Adipocyte (in vitro differentiated cells): ENCODE results near the gene SLC12A9.

Source experiments
- DNase-seq: peaks from one replicate; pipeline ENCODE4 v3.0.0-alpha.2; 2015; ENCODE audit warnings: low read depth
- H3K27me3 ChIP-seq: replicated peaks from 2 replicates; pipeline ENCODE4 v1.7.0; 2013; ENCODE audit warnings: mild to moderate bottlenecking, low read length, moderate library complexity; ENCODE audit not compliant: control insufficient read depth, insufficient read depth
- H3K36me3 ChIP-seq: 2 replicates; pipeline ENCODE4 v1.7.0; 2013; ENCODE audit warnings: low read length, mild to moderate bottlenecking, moderate library complexity; ENCODE audit not compliant: control insufficient read depth, insufficient read depth, severe bottlenecking
- H3K4me1 ChIP-seq: 2 replicates; pipeline ENCODE4 v1.7.0; 2013; ENCODE audit warnings: mild to moderate bottlenecking, low read length, moderate library complexity; ENCODE audit not compliant: control insufficient read depth, insufficient read depth
- H3K4me3 ChIP-seq: 2 replicates; pipeline ENCODE4 v1.7.0; 2013; ENCODE audit warnings: mild to moderate bottlenecking, low read length, moderate library complexity
- H3K9ac ChIP-seq: 2 replicates; pipeline ENCODE4 v1.7.0; 2013; ENCODE audit warnings: mild to moderate bottlenecking, low read length, moderate library complexity
- H3K9me3 ChIP-seq: 2 replicates; pipeline ENCODE4 v1.7.0; 2013; ENCODE audit warnings: mild to moderate bottlenecking, low read length, moderate library complexity; ENCODE audit not compliant: control insufficient read depth

The SLC12A9 gene

GRCh38 chr7:100865938-100866728 lies 13.6 kb downstream of the SLC12A9 start:
- H3K27me3 ChIP-seq, result no peaks in the 10 kb centered on the region

GRCh38 chr7:100866729-100867039 lies 14.2 kb downstream of the SLC12A9 start:
- peaks cover 21% of the 10 kb centered on the region for H3K36me3 ChIP-seq
- peak overlapping the region; percentile 99 for H3K9ac ChIP-seq
- no peaks in the 10 kb centered on the region for H3K27me3 ChIP-seq
- no peaks in the 10 kb centered on the region for H3K9me3 ChIP-seq
- H3K4me3 ChIP-seq, result peak overlapping the region; percentile 93
- peaks cover 22% of the 10 kb centered on the region for H3K4me1 ChIP-seq
- DNase-seq, result no peak

More at GRCh38 chr7:100865938-100866728, 13.6 kb downstream of the SLC12A9 start:
- DNase-seq, result no peak
- Histone ChIP-seq H3K4me1 (peaks cover 22% of the 10 kb centered on the region), H3K9me3 (no peaks in the 10 kb centered on the region), H3K36me3 (peaks cover 21% of the 10 kb centered on the region), H3K4me3 (no peak overlapping the region), H3K9ac (peak overlapping the region; percentile 99)

GRCh38 chr7:100867040-100867775 lies 14.7 kb downstream of the SLC12A9 start, which contains the start of gene TRIP6:
TRIP6 (plus strand) TSS chr7:100867387; CDS start chr7:100867498, 111 bp downstream.
- DNase-seq, result peak; percentile 96
- Histone ChIP-seq H3K36me3 (peaks cover 25% of the 10 kb centered on the region), H3K4me1 (peaks cover 22% of the 10 kb centered on the region), H3K27me3 (no peaks in the 10 kb centered on the region), H3K9ac (peak within 1 kb of the TSS; percentile 99), H3K4me3 (peak within 1 kb of the TSS; percentile 93), H3K9me3 (no peaks in the 10 kb centered on the region)

- Histone ChIP-seq H3K9me3 (no peaks in the 10 kb centered on the region), H3K4me1 (peaks cover 22% of the 10 kb centered on the region), H3K9ac (peak overlapping the region; percentile 99), H3K27me3 (no peaks in the 10 kb centered on the region), H3K4me3 (peak overlapping the region; percentile 93), H3K36me3 (peaks cover 30% of the 10 kb centered on the region)
- peak; percentile 25 for DNase-seq
Observed at GRCh38 chr7:100867776-100868485, 15.4 kb downstream of the SLC12A9 start.

GRCh38 chr7:100873599-100874299 lies 21.2 kb downstream of the SLC12A9 start:
- DNase-seq, result no peak
- peak overlapping the region; percentile 98 for H3K9ac ChIP-seq
- H3K36me3 ChIP-seq, result peaks cover 48% of the 10 kb centered on the region
- peaks cover 31% of the 10 kb centered on the region for H3K4me1 ChIP-seq
- H3K9me3 ChIP-seq, result no peaks in the 10 kb centered on the region
- H3K4me3 ChIP-seq, result peak overlapping the region; percentile 98
- H3K27me3 ChIP-seq, result no peaks in the 10 kb centered on the region

- Histone ChIP-seq H3K36me3 (peaks cover 52% of the 10 kb centered on the region), H3K4me3 (peak overlapping the region; percentile 98)
- DNase-seq, result no peak
Observed at GRCh38 chr7:100874300-100874576, 21.7 kb downstream of the SLC12A9 start.

GRCh38 chr7:100874577-100875355 lies 22.3 kb downstream of the SLC12A9 start, which contains the start of gene SRRT:
SRRT (plus strand) TSS chr7:100875103; CDS start chr7:100875591, 488 bp downstream.
- peak; percentile 100 for DNase-seq
- Histone ChIP-seq H3K4me3 (peak within 1 kb of the TSS; percentile 98), H3K9ac (peak within 1 kb of the TSS; percentile 98), H3K27me3 (no peaks in the 10 kb centered on the region), H3K9me3 (no peaks in the 10 kb centered on the region), H3K4me1 (peaks cover 26% of the 10 kb centered on the region), H3K36me3 (peaks cover 53% of the 10 kb centered on the region)

More at GRCh38 chr7:100874300-100874576, 21.7 kb downstream of the SLC12A9 start:
- H3K9ac ChIP-seq, result peak overlapping the region; percentile 98
- H3K27me3 ChIP-seq, result no peaks in the 10 kb centered on the region
- no peaks in the 10 kb centered on the region for H3K9me3 ChIP-seq
- peaks cover 26% of the 10 kb centered on the region for H3K4me1 ChIP-seq

- DNase-seq, result peak; percentile 62
- H3K4me3 ChIP-seq, result peak overlapping the region; percentile 98
- peaks cover 48% of the 10 kb centered on the region for H3K36me3 ChIP-seq
- H3K4me1 ChIP-seq, result peaks cover 26% of the 10 kb centered on the region
- no peaks in the 10 kb centered on the region for H3K9me3 ChIP-seq
- H3K9ac ChIP-seq, result peak overlapping the region; percentile 98
- no peaks in the 10 kb centered on the region for H3K27me3 ChIP-seq
Observed at GRCh38 chr7:100875356-100875751, 22.8 kb downstream of the SLC12A9 start.

GRCh38 chr7:100878013-100878412 lies 25.5 kb downstream of the SLC12A9 start:
- Histone ChIP-seq H3K27me3 (no peaks in the 10 kb centered on the region), H3K4me3 (no peak overlapping the region), H3K4me1 (peaks cover 26% of the 10 kb centered on the region), H3K9ac (no peak overlapping the region), H3K36me3 (peaks cover 47% of the 10 kb centered on the region), H3K9me3 (no peaks in the 10 kb centered on the region)
- DNase-seq, result no peak

GRCh38 chr7:100878685-100879084 lies 26.2 kb downstream of the SLC12A9 start:
- no peaks in the 10 kb centered on the region for H3K27me3 ChIP-seq
- no peak overlapping the region for H3K9ac ChIP-seq
- H3K9me3 ChIP-seq, result no peaks in the 10 kb centered on the region
- no peak overlapping the region for H3K4me3 ChIP-seq
- H3K4me1 ChIP-seq, result peaks cover 24% of the 10 kb centered on the region
- no peak for DNase-seq
- H3K36me3 ChIP-seq, result peaks cover 47% of the 10 kb centered on the region
